ENCODE results near the gene DENND1A.

DNA sequence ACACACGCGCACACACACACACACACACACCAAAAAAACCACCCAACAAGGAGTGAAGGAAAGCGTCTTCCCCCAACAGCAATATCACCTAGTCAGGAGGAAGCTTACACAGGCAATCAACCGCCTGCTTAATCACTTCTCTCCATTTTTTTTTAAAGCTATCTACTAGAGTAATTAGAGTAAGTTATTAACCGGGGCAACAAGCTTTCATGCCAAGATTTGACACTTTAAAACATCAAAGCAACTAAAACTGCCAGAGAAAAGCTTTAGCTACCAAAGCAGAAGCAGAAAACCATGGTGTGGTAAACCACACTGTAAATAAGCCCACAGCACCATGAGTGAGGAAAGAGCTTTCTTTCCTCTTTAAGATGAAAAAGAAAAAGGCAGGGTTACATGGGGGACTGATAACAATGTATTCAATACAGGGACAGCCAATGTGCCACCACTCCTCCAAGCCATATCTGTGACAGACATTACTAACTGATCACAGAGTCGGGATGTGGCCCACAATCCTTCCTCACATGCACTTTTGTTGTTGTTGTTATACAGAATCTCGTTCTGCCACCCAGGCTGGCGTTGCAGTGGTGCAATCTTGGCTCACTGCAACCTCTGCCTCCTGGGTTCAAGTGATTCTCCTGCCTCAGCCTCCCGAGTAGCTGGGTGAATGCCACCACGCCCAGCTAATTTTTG is 291.8 kb downstream of the DENND1A start:
- TF ChIP-seq CTCF (IDR thresholded peaks at IDR 0.05) (no peak), ZNF281 (CRISPR knock-in tag; IDR thresholded peaks at IDR 0.05) (no peak), ZNF396 (CRISPR knock-in tag; IDR thresholded peaks at IDR 0.05; ENCODE audit: borderline replicate concordance) (no peak), NR2C2 (CRISPR knock-in tag; IDR thresholded peaks at IDR 0.05) (no peak), JUN (CRISPR knock-in tag; IDR thresholded peaks at IDR 0.05) (no peak), CREM (CRISPR knock-in tag; IDR thresholded peaks at IDR 0.05) (no peak), PRDM15 (CRISPR knock-in tag; IDR thresholded peaks at IDR 0.05) (no peak)
- TF ChIP-seq, protein P1, sequence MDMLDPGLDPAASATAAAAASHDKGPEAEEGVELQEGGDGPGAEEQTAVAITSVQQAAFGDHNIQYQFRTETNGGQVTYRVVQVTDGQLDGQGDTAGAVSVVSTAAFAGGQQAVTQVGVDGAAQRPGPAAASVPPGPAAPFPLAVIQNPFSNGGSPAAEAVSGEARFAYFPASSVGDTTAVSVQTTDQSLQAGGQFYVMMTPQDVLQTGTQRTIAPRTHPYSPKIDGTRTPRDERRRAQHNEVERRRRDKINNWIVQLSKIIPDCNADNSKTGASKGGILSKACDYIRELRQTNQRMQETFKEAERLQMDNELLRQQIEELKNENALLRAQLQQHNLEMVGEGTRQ (CRISPR knock-in tag; IDR thresholded peaks at IDR 0.05): no peak
- TF ChIP-seq, protein P2, sequence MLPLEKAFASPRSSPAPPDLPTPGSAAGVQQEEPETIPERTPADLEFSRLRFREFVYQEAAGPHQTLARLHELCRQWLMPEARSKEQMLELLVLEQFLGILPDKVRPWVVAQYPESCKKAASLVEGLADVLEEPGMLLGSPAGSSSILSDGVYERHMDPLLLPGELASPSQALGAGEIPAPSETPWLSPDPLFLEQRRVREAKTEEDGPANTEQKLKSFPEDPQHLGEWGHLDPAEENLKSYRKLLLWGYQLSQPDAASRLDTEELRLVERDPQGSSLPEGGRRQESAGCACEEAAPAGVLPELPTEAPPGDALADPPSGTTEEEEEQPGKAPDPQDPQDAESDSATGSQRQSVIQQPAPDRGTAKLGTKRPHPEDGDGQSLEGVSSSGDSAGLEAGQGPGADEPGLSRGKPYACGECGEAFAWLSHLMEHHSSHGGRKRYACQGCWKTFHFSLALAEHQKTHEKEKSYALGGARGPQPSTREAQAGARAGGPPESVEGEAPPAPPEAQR (CRISPR knock-in tag; IDR thresholded peaks at IDR 0.05): no peak
- TF ChIP-seq, protein P3, sequence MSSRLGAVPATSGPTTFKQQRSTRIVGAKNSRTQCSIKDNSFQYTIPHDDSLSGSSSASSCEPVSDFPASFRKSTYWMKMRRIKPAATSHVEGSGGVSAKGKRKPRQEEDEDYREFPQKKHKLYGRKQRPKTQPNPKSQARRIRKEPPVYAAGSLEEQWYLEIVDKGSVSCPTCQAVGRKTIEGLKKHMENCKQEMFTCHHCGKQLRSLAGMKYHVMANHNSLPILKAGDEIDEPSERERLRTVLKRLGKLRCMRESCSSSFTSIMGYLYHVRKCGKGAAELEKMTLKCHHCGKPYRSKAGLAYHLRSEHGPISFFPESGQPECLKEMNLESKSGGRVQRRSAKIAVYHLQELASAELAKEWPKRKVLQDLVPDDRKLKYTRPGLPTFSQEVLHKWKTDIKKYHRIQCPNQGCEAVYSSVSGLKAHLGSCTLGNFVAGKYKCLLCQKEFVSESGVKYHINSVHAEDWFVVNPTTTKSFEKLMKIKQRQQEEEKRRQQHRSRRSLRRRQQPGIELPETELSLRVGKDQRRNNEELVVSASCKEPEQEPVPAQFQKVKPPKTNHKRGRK (CRISPR knock-in tag; IDR thresholded peaks at IDR 0.05; ENCODE audit: borderline replicate concordance): no peak
